ENCODE results near the gene TMEM269. TPM values are rescaled to one million over a fixed set of nuclear protein-coding genes. Genes with fewer than 3 reads are reported as not detected.

The TMEM269 gene
- total RNA-seq, 1 experiment from 2014 or later = 0.28 TPM

DNA sequence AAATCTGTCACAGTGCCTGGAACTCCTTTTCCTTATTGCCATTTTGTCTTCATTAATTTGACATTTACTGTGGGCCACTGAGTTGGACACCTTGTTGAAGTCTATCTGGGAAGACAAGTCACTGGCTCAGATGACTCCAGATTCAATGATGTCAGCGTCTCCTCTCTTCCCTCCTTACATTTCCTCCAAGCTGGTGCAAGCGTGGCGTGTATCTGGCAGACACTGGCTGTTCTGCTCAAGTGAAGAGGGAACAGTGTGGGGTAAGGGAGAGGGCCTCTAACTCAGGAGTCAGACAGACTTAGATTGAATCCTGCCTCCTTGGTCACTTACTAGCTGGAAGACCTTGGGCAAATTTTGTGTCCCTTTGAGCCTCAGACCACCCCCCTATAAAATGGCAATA, 52.9 kb downstream of the TMEM269 start:
- Histone ChIP-seq H4K20me1 (ENCODE audit: insufficient read depth) (no peaks in the 10 kb centered on the region), H3K79me2 (ENCODE audit: low read depth) (no peaks in the 10 kb centered on the region), H3K4me1 (replicated peaks; ENCODE audit: insufficient read depth) (no peaks in the 10 kb centered on the region), H3K9me3 (ENCODE audit: insufficient read depth, low read depth) (no peaks in the 10 kb centered on the region), H2AFZ (no peak overlapping the region), H3F3A (ENCODE audit: insufficient read depth, low read depth) (no peaks in the 10 kb centered on the region), H3K27me3 (ENCODE audit: insufficient read depth, low read depth) (no peaks in the 10 kb centered on the region), H3K27ac (no peak overlapping the region), H3K4me2 (no peak overlapping the region), H3K4me3 (no peak overlapping the region), H3K36me3 (ENCODE audit: low read depth) (no peaks in the 10 kb centered on the region), H3K9me2 (ENCODE audit: insufficient read depth) (no peaks in the 10 kb centered on the region)
- BruUV-seq (replicated peaks) = no TSS peak
- DNase-seq = no peak
- intact Hi-C loops (cut with micrococcal nuclease; ENCODE audit: unreplicated experiment) = no loop called here
- ChIA-PET POLR2A (ENCODE audit: unreplicated experiment) (interaction anchor here (0.6 kb wide), 1 partner anchor 370 kb away, joined by 3 read pairs; no protein-coding TSS in a partner anchor), CTCF (no interaction called here)
- TF ChIP-seq, protein P1, sequence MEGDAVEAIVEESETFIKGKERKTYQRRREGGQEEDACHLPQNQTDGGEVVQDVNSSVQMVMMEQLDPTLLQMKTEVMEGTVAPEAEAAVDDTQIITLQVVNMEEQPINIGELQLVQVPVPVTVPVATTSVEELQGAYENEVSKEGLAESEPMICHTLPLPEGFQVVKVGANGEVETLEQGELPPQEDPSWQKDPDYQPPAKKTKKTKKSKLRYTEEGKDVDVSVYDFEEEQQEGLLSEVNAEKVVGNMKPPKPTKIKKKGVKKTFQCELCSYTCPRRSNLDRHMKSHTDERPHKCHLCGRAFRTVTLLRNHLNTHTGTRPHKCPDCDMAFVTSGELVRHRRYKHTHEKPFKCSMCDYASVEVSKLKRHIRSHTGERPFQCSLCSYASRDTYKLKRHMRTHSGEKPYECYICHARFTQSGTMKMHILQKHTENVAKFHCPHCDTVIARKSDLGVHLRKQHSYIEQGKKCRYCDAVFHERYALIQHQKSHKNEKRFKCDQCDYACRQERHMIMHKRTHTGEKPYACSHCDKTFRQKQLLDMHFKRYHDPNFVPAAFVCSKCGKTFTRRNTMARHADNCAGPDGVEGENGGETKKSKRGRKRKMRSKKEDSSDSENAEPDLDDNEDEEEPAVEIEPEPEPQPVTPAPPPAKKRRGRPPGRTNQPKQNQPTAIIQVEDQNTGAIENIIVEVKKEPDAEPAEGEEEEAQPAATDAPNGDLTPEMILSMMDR (conservative IDR thresholded peaks at IDR 0.05) = no peak
- no peak for TF ChIP-seq EZH2 (IDR thresholded peaks at IDR 0.05; ENCODE audit: low read depth)

DNA sequence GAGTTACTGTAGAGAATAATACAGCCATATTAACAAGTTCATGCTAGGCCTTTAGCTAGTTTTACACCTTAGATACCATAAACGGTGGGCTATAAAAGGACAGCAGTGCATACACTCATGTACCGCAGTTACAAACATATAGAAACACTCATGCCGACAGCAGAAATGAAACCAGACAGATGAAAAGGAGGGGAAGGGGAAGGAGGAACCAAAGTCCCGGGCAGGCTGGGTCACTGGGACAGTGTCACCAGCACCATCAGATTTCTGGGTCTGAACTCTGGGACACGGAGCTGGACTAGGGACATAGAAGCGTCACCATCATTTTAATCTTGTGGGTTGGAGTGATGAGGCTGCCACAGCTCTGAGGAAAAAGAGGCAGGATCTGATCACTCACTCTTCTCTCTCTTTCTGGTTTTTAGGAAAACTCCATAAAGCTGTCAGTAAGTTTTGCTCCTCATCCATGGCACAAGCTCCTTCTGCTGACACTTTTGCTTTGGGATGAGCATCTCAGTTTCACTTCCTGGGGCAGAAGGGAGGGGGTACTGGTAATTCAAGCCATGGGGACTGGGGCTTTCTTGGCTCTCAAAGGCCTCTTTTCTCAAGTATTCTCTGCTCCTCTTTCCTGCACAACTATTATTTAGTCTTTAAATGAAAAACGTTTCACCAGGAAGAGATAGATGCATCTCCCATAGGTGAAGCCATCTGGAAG, 53.8 kb downstream of the TMEM269 start:
- H3K36me3 ChIP-seq (ENCODE audit: low read depth) = no peaks in the 10 kb centered on the region
- no peaks in the 10 kb centered on the region for H3K27me3 ChIP-seq (ENCODE audit: insufficient read depth, low read depth)
- no peak for DNase-seq
- H3K4me2 ChIP-seq = no peak overlapping the region
- H3K79me2 ChIP-seq (ENCODE audit: low read depth) = no peaks in the 10 kb centered on the region
- H3K9me2 ChIP-seq (ENCODE audit: insufficient read depth) = no peaks in the 10 kb centered on the region
- no peak overlapping the region for H3K27ac ChIP-seq
- POLR2A ChIA-PET (ENCODE audit: unreplicated experiment) = interaction anchor here (0.6 kb wide), 1 partner anchor 369 kb away, joined by 3 read pairs; no protein-coding TSS in a partner anchor
- no peaks in the 10 kb centered on the region for H3K4me1 ChIP-seq (replicated peaks; ENCODE audit: insufficient read depth)
- H4K20me1 ChIP-seq (ENCODE audit: insufficient read depth) = no peaks in the 10 kb centered on the region
- TF ChIP-seq, protein P1 (conservative IDR thresholded peaks at IDR 0.05) = no peak
- no peak for TF ChIP-seq EZH2 (IDR thresholded peaks at IDR 0.05; ENCODE audit: low read depth)
- intact Hi-C loops (cut with micrococcal nuclease; ENCODE audit: unreplicated experiment) = no loop called here
- no peak overlapping the region for H3K4me3 ChIP-seq
- CTCF ChIA-PET = interaction anchor here (0.5 kb wide), 1 partner anchor 546 kb away, joined by 4 read pairs; no protein-coding TSS in a partner anchor
- H3K9me3 ChIP-seq (ENCODE audit: insufficient read depth, low read depth) = no peaks in the 10 kb centered on the region
- no peak overlapping the region for H2AFZ ChIP-seq
- BruUV-seq (replicated peaks) = no TSS peak
- H3F3A ChIP-seq (ENCODE audit: insufficient read depth, low read depth) = no peaks in the 10 kb centered on the region

DNA sequence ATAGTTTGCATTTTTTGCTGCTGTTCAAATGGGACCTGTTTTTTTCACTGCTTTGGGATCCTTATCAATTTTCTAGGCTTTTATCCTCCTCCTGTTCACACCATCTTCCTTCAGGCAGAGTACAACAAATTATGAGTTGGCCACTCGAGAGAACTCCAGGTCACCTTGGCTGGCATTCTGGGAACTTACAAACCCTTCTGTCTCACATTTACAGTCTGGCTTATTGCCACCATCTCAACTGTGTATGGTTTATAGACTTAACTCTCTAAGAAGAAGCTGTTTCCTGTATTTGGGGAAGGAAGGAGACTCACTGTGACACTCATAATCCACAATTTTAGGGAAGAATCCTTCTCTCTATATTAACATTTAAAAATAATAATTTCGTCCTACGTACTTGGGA, 56.2 kb downstream of the TMEM269 start:
- intact Hi-C loops (cut with micrococcal nuclease; ENCODE audit: unreplicated experiment) = no loop called here
- ChIA-PET POLR2A (ENCODE audit: unreplicated experiment) (no interaction called here), CTCF (interaction anchor here (0.5 kb wide), 1 partner anchor 491 kb away, joined by 3 read pairs; no protein-coding TSS in a partner anchor)

More for the DNA sequence above, 56.2 kb downstream of the TMEM269 start:
- no peaks in the 10 kb centered on the region for H4K20me1 ChIP-seq (ENCODE audit: insufficient read depth)
- no peak overlapping the region for H3K4me3 ChIP-seq
- no peak for TF ChIP-seq EZH2 (IDR thresholded peaks at IDR 0.05; ENCODE audit: low read depth)
- TF ChIP-seq, protein P1 (conservative IDR thresholded peaks at IDR 0.05) = no peak
- H2AFZ ChIP-seq = no peak overlapping the region
- peaks cover 10% of the 10 kb centered on the region; the same call in 1 of the 2 replicates for H3K4me1 ChIP-seq (replicated peaks; ENCODE audit: insufficient read depth)
- no peaks in the 10 kb centered on the region for H3K9me2 ChIP-seq (ENCODE audit: insufficient read depth)
- no peak overlapping the region for H3K27ac ChIP-seq
- H3K9me3 ChIP-seq (ENCODE audit: insufficient read depth, low read depth) = no peaks in the 10 kb centered on the region
- H3K4me2 ChIP-seq = no peak overlapping the region
- H3K79me2 ChIP-seq (ENCODE audit: low read depth) = no peaks in the 10 kb centered on the region
- H3K36me3 ChIP-seq (ENCODE audit: low read depth) = no peaks in the 10 kb centered on the region
- peaks cover 13% of the 10 kb centered on the region; the same call in 1 of the 2 replicates for H3F3A ChIP-seq (ENCODE audit: insufficient read depth, low read depth)
- H3K27me3 ChIP-seq (ENCODE audit: insufficient read depth, low read depth) = no peaks in the 10 kb centered on the region
- DNase-seq = no peak
- BruUV-seq (replicated peaks) = no TSS peak
